PFSK-1 (cell line): Measurements from ENCODE around the gene LRP2.

Source experiments
- FOXP2 ChIP-seq: optimal IDR thresholded peaks from 2 replicates; pipeline ENCODE3; 2011; ENCODE audit warnings: borderline replicate concordance, control low read depth, inconsistent platforms; ENCODE audit not compliant: insufficient read depth; ENCODE audit errors: extremely low read length, extremely low read depth
- POLR2AphosphoS5 ChIP-seq: IDR thresholded peaks from 2 replicates; pipeline ENCODE4 v1.6.1; 2012; ENCODE audit warnings: low read depth, mild to moderate bottlenecking, control low read depth, low read length, moderate library complexity
- SIN3A ChIP-seq: IDR thresholded peaks from 2 replicates; pipeline ENCODE4 v1.6.1; 2012; ENCODE audit warnings: mild to moderate bottlenecking, low read length, moderate library complexity, borderline replicate concordance; ENCODE audit not compliant: insufficient read depth
- TAF1 ChIP-seq: IDR thresholded peaks from 2 replicates; pipeline ENCODE4 v1.6.1; 2012; ENCODE audit warnings: low read length, control low read depth, borderline replicate concordance; ENCODE audit not compliant: insufficient read depth
- TF ChIP-seq, protein P1 (sequence below), 2 experiments: IDR thresholded peaks; 2 replicates each; pipeline versions ENCODE4 v1.6.1 to v1.8.0; 2011 to 2012; ENCODE audit warnings: low read depth in 2 of 2, low read length in 2 of 2, control low read depth in 1 of 2, inconsistent platforms in 1 of 2, mild to moderate bottlenecking in 1 of 2, moderate library complexity in 1 of 2; ENCODE audit not compliant: insufficient read depth in 1 of 2

Gene LRP2

DNA sequence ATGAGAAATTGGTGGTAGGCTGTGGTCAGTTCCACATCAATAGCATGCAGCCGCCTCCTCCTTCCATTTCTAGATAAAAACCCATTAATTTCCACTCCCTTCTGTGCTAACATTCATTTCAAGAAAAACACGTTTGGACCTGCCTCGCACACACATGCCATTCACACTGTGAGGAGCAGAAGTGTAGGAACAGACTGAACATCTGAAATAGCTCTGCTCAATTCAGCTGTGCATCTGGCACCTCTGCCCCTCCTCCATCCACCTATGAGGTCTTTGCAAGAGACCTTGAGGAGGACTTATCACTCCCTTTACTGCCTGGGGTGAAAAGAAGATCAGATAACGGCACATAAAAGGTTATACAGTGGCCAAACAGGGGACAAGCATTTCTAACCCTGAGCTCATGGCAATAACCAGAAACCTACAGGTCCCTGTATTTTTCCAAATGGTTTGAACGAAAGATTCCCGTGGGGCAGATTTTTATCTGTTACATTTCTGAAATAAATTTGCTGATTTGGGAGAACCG is 30.8 kb upstream of the LRP2 start:
- TF ChIP-seq, protein P1, sequence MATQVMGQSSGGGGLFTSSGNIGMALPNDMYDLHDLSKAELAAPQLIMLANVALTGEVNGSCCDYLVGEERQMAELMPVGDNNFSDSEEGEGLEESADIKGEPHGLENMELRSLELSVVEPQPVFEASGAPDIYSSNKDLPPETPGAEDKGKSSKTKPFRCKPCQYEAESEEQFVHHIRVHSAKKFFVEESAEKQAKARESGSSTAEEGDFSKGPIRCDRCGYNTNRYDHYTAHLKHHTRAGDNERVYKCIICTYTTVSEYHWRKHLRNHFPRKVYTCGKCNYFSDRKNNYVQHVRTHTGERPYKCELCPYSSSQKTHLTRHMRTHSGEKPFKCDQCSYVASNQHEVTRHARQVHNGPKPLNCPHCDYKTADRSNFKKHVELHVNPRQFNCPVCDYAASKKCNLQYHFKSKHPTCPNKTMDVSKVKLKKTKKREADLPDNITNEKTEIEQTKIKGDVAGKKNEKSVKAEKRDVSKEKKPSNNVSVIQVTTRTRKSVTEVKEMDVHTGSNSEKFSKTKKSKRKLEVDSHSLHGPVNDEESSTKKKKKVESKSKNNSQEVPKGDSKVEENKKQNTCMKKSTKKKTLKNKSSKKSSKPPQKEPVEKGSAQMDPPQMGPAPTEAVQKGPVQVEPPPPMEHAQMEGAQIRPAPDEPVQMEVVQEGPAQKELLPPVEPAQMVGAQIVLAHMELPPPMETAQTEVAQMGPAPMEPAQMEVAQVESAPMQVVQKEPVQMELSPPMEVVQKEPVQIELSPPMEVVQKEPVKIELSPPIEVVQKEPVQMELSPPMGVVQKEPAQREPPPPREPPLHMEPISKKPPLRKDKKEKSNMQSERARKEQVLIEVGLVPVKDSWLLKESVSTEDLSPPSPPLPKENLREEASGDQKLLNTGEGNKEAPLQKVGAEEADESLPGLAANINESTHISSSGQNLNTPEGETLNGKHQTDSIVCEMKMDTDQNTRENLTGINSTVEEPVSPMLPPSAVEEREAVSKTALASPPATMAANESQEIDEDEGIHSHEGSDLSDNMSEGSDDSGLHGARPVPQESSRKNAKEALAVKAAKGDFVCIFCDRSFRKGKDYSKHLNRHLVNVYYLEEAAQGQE (IDR thresholded peaks at IDR 0.05; ENCODE audit: insufficient read depth in 1 of 2, low read depth in 2 of 2, low read length in 2 of 2) = no peak
- TF ChIP-seq SIN3A (no peak), TAF1 (no peak), POLR2AphosphoS5 (no peak), FOXP2 (no peak)

DNA sequence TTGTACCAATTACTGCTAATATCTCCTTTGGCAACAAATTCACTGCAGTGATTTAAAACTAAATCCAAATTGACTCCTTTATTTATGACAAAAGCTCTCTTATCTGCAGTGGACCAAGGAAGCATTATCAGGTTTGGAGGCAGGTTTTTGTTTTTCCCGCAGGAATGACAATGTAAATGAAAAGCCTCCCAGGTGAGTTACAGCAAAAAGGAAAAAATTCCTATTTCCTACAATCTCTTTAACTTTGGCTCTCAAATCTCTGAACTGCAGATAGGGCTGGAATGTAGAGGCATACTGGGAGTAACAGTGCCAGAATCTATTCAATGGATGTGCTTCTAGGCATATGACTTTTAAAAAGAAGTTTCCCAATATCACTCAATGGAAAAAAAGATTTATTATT is 28.9 kb upstream of the LRP2 start:
- TF ChIP-seq, protein P1 (IDR thresholded peaks at IDR 0.05; ENCODE audit: insufficient read depth in 1 of 2, low read depth in 2 of 2, low read length in 2 of 2) = no peak
- TF ChIP-seq POLR2AphosphoS5 (no peak), SIN3A (no peak), FOXP2 (no peak), TAF1 (no peak)

DNA sequence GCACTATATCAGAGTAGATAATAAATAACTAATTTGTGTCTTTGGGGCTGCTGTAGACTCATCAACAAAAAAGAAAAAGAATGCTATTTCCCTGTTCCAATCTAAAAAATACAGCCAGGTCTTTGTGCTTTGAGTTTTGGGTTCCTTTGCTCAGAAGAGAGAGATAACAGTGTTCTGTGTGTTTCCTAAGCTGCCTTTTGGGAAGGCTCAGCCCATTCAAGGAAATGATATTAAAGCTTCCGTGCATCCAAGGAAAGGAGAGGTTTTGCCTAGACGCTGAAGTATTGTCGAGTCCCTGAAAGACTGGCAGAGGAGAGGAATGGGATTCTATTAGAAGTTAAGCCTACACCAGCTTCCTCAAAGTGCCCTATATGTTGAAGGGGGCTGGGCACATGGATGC is 25.8 kb upstream of the LRP2 start:
- TF ChIP-seq POLR2AphosphoS5 (no peak), SIN3A (no peak), TAF1 (no peak), FOXP2 (no peak)
- TF ChIP-seq, protein P1 (IDR thresholded peaks at IDR 0.05; ENCODE audit: insufficient read depth in 1 of 2, low read depth in 2 of 2, low read length in 2 of 2) = no peak

DNA sequence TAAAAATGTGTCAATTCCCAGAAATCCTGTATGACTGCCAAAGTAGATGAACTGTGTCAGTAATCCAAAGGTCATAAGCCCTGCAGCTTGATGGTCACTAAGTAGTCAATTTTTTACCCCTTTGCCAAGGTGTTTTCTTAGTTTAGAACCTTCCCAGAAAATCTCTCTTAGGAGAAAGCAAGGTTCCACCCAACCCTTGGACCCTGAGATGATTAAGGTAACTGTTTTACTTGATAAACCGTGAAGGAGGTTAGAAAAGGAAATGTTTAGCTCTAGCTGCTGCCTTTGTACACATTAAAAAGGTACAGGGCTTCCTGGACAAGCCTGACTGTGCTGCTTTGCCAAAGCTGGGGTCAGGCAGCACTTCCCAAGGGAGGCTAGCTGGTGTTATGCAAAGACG is 24.4 kb upstream of the LRP2 start:
- TF ChIP-seq, protein P1 (IDR thresholded peaks at IDR 0.05; ENCODE audit: insufficient read depth in 1 of 2, low read depth in 2 of 2, low read length in 2 of 2) = no peak
- TF ChIP-seq FOXP2 (no peak), POLR2AphosphoS5 (no peak), SIN3A (no peak), TAF1 (no peak)

DNA sequence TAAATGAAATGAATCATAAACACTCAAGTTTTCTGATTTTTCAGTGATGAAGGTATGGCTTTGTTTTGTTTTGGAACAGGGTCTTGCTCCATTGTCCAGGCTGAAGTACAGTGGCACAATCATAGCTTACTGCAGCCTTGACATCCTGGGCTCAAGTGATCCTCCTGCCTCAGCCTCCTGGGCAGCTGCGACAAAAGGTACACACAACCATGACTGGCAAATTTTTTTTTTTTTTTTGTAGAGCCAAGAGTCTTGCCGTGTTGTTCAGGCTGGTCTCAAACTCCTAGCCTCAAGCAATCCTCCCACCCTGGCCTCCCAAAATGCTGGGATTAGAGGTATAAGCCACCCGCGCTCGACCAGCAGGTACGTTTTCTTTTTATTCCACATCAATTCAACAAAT is 22.5 kb upstream of the LRP2 start:
- TF ChIP-seq, protein P1 (IDR thresholded peaks at IDR 0.05; ENCODE audit: insufficient read depth in 1 of 2, low read depth in 2 of 2, low read length in 2 of 2) = no peak
- TF ChIP-seq SIN3A = no peak
- TF ChIP-seq FOXP2 = no peak
- TF ChIP-seq POLR2AphosphoS5 = no peak
- no peak for TF ChIP-seq TAF1
